GM21717 (cell line): ENCODE measurements around the gene CYP4F8.
"Not testable (repeated sequence)": the region's sequence is repeated elsewhere in the genome, so short reads cannot be mapped to it uniquely, and the experiment has no call there.

Source experiments
- ATAC-seq: cut with Tn5 transposase; IDR thresholded peaks from one replicate; pipeline ENCODE4 v1.9.1; 2021; ENCODE audit warnings: mild to moderate bottlenecking, moderate library complexity; ENCODE audit not compliant: unreplicated experiment

Gene CYP4F8

DNA sequence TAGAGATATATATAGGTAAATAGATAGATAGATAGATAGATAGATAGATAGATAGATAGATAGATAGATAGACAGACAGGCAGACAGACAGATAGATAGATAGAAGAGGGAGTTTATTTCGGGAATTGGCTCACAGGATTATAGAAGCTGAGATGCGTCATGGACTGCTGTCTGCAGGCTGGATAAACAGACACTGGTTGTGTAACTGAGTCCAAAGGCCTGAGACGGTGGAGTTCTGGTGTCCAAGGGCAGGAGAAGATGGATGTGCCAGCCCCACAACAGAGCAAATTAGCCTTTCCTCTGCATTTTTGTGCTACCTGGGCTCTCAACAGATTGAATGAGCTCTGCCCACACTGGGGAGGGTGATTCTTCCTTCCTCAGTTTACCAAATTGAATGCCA lies 28.4 kb downstream of the CYP4F8 start:
- no peak for ATAC-seq

GRCh38 chr19:15644066-15644741 lies 29.2 kb downstream of the CYP4F8 start:
- ATAC-seq: no peak

DNA sequence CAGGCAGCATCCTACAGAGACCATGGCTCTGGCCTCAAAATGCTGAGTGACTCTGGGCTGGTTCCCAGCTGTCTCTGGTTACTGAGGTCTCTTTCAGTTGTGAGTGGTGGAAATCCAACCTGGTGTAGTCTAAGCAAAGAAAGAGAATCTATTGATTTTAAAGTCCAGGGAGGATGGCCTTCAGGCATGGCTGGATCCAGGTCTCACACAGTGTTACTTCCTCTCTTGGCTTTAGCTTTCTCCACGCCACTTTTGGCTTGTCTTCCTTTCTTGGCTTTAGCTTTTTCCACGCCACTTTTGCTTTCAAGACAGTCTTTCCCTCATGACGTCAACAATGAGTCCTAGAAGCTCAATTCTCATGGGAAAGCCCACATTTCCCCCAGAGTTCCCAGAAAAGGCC lies 29.8 kb downstream of the CYP4F8 start:
- no peak for ATAC-seq

DNA sequence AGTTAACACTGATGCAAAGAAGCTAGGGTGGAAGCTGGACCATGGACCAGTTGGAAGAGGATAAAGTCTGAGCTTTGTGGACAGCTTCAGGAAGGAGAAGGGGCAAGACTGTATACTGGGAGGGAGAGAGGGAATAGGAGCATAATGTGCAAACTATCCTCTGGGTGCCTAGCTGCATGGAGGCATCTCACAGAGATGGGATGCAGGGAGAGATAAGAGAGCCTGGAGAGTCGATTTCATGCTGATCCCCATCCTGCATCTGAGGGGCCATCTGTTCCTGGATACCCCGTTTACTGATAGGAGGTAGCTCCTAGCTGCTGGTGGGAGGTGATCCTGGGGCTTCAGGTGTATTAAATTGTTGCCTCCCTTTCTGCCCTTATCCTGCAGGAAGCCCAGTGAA lies 34.5 kb downstream of the CYP4F8 start:
- ATAC-seq: no peak

DNA sequence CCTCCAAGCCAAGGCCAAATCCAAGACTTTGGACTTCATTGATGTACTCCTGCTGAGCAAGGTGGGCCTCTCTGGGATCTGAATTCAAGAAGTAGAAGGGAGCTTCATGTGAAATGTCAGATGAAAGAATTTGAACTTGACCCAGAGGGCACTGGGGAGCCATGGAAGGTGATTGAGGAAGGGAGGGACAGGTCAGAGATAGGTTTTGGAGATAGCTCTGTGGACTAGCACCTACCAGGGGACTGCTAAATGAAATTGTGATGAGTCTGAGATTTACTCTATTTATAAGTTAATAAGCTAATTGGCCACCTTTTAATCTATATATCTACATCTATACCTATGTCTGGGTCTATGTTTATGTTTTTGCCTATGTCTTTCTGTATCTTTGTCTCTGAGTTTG lies 35.1 kb downstream of the CYP4F8 start:
- ATAC-seq: not testable (repeated sequence)

- ATAC-seq: no peak
Measured at GRCh38 chr19:15651791-15652190, 36.8 kb downstream of the CYP4F8 start.

GRCh38 chr19:15652559-15653278 lies 37.7 kb downstream of the CYP4F8 start:
- ATAC-seq: no peak

DNA sequence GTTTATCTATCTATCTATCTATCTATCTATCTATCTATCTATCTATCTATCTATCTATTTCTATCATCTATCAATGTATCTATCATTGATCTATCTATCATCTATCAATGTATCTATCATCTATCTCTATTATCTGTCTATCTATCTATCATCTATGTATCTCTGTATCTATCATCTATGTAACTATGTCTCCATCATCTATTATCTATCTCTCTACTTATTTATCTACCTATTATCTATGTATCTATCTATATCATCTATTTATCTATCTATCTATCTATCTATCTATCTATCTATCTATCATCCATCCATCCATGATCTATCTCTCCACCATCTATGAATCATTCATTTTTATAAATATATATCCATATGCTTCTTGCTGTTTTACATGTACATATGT lies 41.4 kb downstream of the CYP4F8 start:
- ATAC-seq: no peak

GRCh38 chr19:15663247-15663646 lies 48.2 kb downstream of the CYP4F8 start:
- no peak for ATAC-seq

DNA sequence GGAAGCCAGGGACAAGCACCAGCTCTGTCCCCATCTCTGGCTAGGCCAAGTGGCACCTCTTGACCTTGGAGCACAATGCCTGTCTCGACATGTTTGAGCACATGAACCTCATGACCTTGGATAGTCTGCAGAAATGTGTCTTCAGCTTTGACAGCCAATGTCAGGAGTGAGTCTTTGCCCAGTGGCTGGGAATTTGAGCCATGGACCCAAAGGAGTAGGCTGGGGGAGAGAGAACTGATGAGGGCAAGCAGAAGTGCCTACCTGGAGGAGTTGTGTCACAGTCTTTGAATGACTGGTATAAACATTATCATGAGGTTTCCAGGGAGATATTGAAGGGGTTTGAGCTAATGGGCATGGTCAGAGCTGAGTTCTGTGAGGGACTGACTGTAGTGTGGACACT lies 51.2 kb downstream of the CYP4F8 start:
- ATAC-seq: no peak

DNA sequence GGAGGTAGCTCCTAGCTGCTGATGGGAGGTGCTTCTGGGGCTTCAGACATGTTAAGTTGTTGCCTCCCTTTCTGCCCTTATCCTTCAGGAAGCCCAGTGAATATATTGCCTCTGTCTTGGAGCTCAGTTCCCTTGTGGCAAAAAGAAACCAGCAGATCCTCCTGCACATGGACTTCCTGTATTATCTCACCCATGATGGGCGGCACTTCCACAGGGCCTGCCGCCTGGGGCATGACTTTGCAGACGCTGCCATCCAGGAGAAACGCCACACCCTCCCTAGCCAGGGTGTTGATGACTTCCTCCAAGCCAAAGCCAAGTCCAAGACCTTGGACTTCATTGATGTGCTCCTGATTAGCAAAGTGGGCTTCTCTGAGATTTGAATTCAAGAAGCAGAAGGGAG lies 51.9 kb downstream of the CYP4F8 start:
- no peak for ATAC-seq

DNA sequence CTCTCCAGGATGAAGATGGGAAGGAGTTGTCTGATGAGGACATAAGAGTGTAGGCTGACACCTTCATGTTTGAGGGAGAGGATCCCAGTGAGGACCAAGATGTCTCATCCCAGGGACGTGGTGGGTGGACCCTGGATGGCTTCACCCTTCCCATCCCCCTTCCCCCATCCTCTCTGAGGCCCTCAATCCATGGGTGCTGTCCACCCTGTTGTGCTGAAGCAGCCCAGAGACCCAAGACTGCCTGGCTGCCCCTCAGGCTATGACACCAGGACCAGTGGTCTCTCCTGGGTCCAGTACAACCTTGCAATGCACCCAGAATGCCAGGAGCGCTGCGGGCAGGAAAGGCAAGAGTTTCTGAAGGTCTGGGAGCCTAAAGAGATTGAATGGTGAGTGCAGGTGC lies 54.4 kb downstream of the CYP4F8 start:
- no peak for ATAC-seq

- ATAC-seq: no peak
Measured at GRCh38 chr19:15669891-15670290, 54.9 kb downstream of the CYP4F8 start.

GRCh38 chr19:15671237-15671821 lies 56.3 kb downstream of the CYP4F8 start:
- ATAC-seq: no peak

DNA sequence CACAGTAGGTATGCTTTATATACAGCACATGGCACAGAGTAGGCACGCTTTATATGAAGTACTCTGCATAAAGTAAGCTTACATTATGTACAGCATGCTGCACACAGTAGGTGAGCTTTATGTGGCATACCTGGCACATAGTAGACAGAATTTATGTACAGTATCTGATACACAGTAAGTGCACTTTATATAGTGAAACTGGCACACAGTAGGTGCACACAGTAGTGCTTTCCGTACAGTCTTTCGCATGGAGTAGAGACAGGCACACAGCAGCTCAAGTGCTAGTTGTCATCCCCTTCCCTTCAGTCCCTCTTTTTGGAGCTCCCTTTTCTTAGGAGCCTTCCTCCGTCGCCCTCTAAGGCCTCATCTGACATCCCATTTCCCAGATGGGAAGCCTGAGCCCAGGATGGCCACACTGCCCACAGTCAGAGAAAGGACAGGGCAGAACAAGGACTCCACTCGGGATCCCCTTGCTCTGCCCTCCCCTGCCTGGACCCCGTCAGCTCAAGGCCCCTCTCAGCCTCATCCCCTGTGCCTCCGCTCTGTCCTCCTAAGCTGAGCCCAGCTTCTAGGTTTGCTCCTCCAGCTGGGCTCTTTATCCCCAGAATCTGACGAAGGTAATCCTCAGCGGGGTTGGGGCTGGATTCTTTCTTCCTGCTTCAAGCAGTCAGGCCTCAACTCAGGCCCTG lies 57.0 kb downstream of the CYP4F8 start:
- no peak for ATAC-seq

- no peak for ATAC-seq
Measured at GRCh38 chr19:15672580-15673175, 57.7 kb downstream of the CYP4F8 start, which contains the start of gene CYP4F12. CYP4F12 (plus strand) TSS chr19:15673087; CDS start chr19:15673530, 443 bp downstream.

DNA sequence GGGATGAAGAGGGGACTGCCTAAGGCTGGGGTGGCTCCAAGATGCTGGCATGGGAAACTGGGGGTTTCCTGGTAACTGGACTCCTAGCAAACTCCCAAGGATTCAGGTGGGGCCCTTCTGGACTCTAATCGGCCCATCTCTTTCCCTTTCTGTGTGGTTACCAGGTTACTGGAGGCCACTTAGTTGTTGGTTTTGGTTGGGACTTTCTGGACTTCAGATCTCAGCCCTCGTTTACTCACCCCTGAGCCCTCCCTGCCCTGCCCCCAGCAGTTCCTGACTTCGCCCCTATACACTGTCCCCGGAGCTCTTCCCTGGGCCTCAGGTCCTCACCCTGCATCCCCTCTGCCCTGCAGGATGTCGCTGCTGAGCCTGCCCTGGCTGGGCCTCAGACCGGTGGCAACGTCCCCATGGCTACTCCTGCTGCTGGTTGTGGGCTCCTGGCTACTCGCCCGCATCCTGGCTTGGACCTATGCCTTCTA lies 58.2 kb downstream of the CYP4F8 start:
- ATAC-seq: no peak

DNA sequence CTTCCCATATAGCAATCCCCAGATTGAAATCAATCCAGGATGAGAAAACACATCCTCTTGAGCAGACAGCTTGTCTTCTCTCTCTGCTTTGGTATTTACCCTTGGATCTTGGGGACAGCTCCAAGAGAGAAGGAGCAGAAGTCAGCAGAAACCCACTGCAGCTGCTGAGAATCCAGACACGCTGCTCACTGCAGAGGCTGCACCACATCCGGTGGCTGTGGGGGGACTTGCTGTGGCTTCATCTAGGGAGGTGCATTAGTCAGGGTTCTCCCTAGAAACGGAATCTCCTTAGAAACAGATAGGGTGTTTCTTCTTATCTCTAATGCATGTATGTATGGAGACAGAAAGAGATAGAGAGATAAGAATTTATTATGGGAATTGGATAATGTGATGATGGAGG lies 60.5 kb downstream of the CYP4F8 start:
- ATAC-seq: no peak

- no peak for ATAC-seq
Measured at GRCh38 chr19:15679089-15679488, 64.1 kb downstream of the CYP4F8 start.

- ATAC-seq: not testable (repeated sequence)
Measured at GRCh38 chr19:15679865-15680264, 64.8 kb downstream of the CYP4F8 start.
